ENCODE data around the gene GNG14.

DNA sequence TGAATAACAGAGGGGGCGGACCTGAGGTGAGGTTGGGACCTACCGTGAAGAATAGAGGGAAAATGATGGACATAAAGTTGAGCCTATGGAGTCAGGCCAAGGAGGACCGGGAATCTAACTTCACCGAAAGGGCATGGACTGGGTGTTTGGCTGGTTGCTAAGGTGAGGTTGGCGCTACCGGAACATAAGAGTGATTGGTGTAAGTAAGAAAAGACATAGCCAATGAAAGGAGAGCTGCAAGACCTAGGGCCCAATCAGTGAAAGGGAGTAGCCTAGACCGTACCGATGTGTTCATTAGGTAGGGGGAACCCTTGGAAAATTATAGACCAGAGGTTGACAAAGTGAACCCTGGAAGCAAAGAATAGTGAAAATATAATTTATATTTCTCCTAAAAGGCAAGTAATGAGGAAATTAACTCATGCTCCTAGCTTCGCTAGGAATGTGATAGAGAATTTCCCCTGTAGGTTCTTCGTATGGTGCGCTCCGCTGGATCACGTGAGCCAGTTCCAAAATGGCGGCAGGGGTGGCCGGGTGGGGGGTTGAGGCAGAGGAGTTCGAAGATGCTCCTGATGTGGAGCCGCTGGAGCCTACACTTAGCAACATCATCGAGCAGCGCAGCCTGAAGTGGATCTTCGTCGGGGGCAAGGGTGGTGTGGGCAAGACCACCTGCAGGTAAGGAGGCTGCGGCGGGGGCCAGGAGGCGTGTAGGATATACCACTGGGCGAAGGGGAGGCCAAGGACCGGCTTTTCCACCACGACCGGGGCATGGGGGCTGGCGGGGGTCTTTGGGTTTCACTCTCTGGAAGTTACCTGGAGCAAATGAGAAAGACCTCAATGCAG is 49.4 kb downstream of the GNG14 start, which contains the start of gene GET3:
- TF ChIP-seq CTCF (IDR thresholded peaks at IDR 0.05) (peak in 2 of 3 experiments; percentile 6 to 8), POLR2AphosphoS5 (IDR thresholded peaks at IDR 0.05) (peak; percentile 65 to 68), POLR2A (IDR thresholded peaks at IDR 0.05; ENCODE audit: low read depth) (no peak)

Measured in esophagus muscularis mucosa (tissue), 3 donors.